IMR-90 (cell line): Measurements from ENCODE around the gene NAV2. TPM values are rescaled to one million over a fixed set of nuclear protein-coding genes. Genes with fewer than 3 reads are reported as not detected.

ENCODE experiments used
- ATAC-seq: fragments of 200-7000 bp; cut with Tn5 transposase; 2 replicates; pipeline ENCODE4 v1.9.1; 2020; ENCODE audit warnings: low read depth, mild to moderate bottlenecking, moderate library complexity
- BruUV-seq: library from RNA; stranded (reverse); fragments of 400-500 nt; replicated peaks from 2 replicates; lab custom pipeline; 2021; lab: Mats Ljungman, UMichigan
- CTCF ChIA-PET: fragments of 300-600 bp; formaldehyde crosslinking; extraction: SDS; loops from one replicate; lab custom pipeline; 2021; ENCODE audit warnings: antibody characterized with exemption; lab: Yijun Ruan, JAX
- POLR2A ChIA-PET: fragments of 300-600 bp; sonication (Branson Sonifier 250); formaldehyde crosslinking; loops from one replicate; lab custom pipeline; 2022; ENCODE audit warnings: antibody characterized with exemption; ENCODE audit not compliant: unreplicated experiment; lab: Charles Lee
- DNase-seq: peaks from one replicate; pipeline ENCODE4 v3.0.0; 2013
- H2AFZ ChIP-seq: replicated peaks from 2 replicates; pipeline ENCODE3; 2013; ENCODE audit warnings: low read length, mild to moderate bottlenecking; ENCODE audit not compliant: poor library complexity
- H2AK5ac ChIP-seq: 2 replicates; pipeline ENCODE4 v1.6.1; 2013; ENCODE audit warnings: low read depth, low read length, inconsistent platforms
- H2AK9ac ChIP-seq: replicated peaks from 2 replicates; pipeline ENCODE3; 2013; ENCODE audit warnings: mild to moderate bottlenecking, low read depth, low read length, moderate library complexity; ENCODE audit not compliant: poor library complexity
- H2BK120ac ChIP-seq: 2 replicates; pipeline ENCODE4 v1.6.1; 2013; ENCODE audit warnings: low read depth, low read length, inconsistent platforms
- H2BK15ac ChIP-seq: 3 replicates; pipeline ENCODE4 v1.6.1; 2013; ENCODE audit warnings: low read depth, low read length, inconsistent platforms
- H2BK20ac ChIP-seq: 2 replicates; pipeline ENCODE4 v1.6.1; 2013; ENCODE audit warnings: low read depth, mild to moderate bottlenecking, inconsistent platforms, low read length, moderate library complexity
- H2BK5ac ChIP-seq: 2 replicates; pipeline ENCODE4 v1.6.1; 2013; ENCODE audit warnings: mild to moderate bottlenecking, low read depth, low read length, inconsistent platforms; ENCODE audit not compliant: poor library complexity, severe bottlenecking
- H3K14ac ChIP-seq: replicated peaks from 2 replicates; pipeline ENCODE4 v1.6.1; 2013; ENCODE audit warnings: low read depth, low read length, inconsistent platforms
- H3K18ac ChIP-seq: 2 replicates; pipeline ENCODE4 v1.6.1; 2013; ENCODE audit warnings: low read depth, low read length, control low read depth
- H3K23ac ChIP-seq: 2 replicates; pipeline ENCODE4 v1.6.1; 2013; ENCODE audit warnings: low read depth, low read length, inconsistent platforms
- H3K27ac ChIP-seq: 2 replicates; pipeline ENCODE4 v1.5.1; 2013; ENCODE audit warnings: mild to moderate bottlenecking, control low read depth, low read length; ENCODE audit not compliant: insufficient read depth
- H3K27me3 ChIP-seq: 2 replicates; pipeline ENCODE4 v1.6.1; 2013; ENCODE audit warnings: low read length; ENCODE audit not compliant: control insufficient read depth, insufficient read depth
- H3K36me3 ChIP-seq: 2 replicates; pipeline ENCODE4 v1.6.1; 2013; ENCODE audit warnings: low read length, mixed read lengths; ENCODE audit not compliant: control insufficient read depth, insufficient read depth
- H3K4ac ChIP-seq: 2 replicates; pipeline ENCODE4 v1.6.1; 2013; ENCODE audit warnings: low read depth, low read length, inconsistent platforms
- H3K4me1 ChIP-seq: 2 replicates; pipeline ENCODE4 v1.6.1; 2013; ENCODE audit warnings: low read length, mixed read lengths; ENCODE audit not compliant: control insufficient read depth, insufficient read depth
- H3K4me2 ChIP-seq: 2 replicates; pipeline ENCODE4 v1.6.1; 2013; ENCODE audit warnings: low read depth, mild to moderate bottlenecking, control low read depth, low read length, moderate library complexity
- H3K4me3 ChIP-seq: 2 replicates; pipeline ENCODE4 v1.5.1; 2013; ENCODE audit warnings: low read depth, mild to moderate bottlenecking, control low read depth, low read length, moderate library complexity; ENCODE audit not compliant: insufficient read depth
- H3K56ac ChIP-seq: 2 replicates; pipeline ENCODE4 v1.6.1; 2013; ENCODE audit warnings: low read length, inconsistent platforms; ENCODE audit not compliant: insufficient read depth; ENCODE audit errors: extremely low read depth
- H3K79me1 ChIP-seq, 2 experiments: 2 replicates each; pipeline ENCODE4 v1.6.1; 2013; ENCODE audit warnings: low read length in 2 of 2, inconsistent platforms in 1 of 2, low read depth in 1 of 2
- H3K9ac ChIP-seq: 2 replicates; pipeline ENCODE4 v1.6.1; 2013; ENCODE audit warnings: low read depth, low read length, control low read depth
- H3K9me1 ChIP-seq: 2 replicates; pipeline ENCODE4 v1.6.1; 2013; ENCODE audit warnings: low read length, inconsistent platforms; ENCODE audit not compliant: insufficient read depth
- H3K9me3 ChIP-seq: 2 replicates; pipeline ENCODE4 v1.6.1; 2013; ENCODE audit warnings: low read length; ENCODE audit not compliant: control insufficient read depth, insufficient read depth
- H4K20me1 ChIP-seq: 2 replicates; pipeline ENCODE4 v1.6.1; 2013; ENCODE audit warnings: low read length, inconsistent platforms; ENCODE audit not compliant: insufficient read depth
- H4K5ac ChIP-seq: 2 replicates; pipeline ENCODE4 v1.6.1; 2013; ENCODE audit warnings: mild to moderate bottlenecking, low read depth, low read length, control low read depth
- H4K8ac ChIP-seq, 2 experiments: 2 replicates each; pipeline ENCODE4 v1.6.1; 2013; ENCODE audit warnings: low read depth in 2 of 2, low read length in 2 of 2, control low read depth in 1 of 2, inconsistent platforms in 1 of 2
- H4K91ac ChIP-seq: 2 replicates; pipeline ENCODE4 v1.6.1; 2013; ENCODE audit warnings: low read depth, low read length, inconsistent platforms; ENCODE audit not compliant: insufficient read depth
- CEBPB ChIP-seq: IDR thresholded peaks from 2 replicates; pipeline ENCODE4 v1.6.1; 2012; ENCODE audit warnings: low read depth, low read length, improper control_type of control experiment
- CHD1 ChIP-seq: IDR thresholded peaks from 2 replicates; pipeline ENCODE4 v1.6.1; 2012; ENCODE audit warnings: low read depth, low read length, improper control_type of control experiment
- POLR2A ChIP-seq: IDR thresholded peaks from 2 replicates; pipeline ENCODE4 v1.6.1; 2012; ENCODE audit warnings: mild to moderate bottlenecking, low read depth, low read length
- RFX5 ChIP-seq: IDR thresholded peaks from 2 replicates; pipeline ENCODE4 v1.8.0; 2012; ENCODE audit warnings: low read depth, mild to moderate bottlenecking, low read length, moderate library complexity
- WGBS, 2 experiments: methylation state at CpG; one replicate each; pipeline versions ENCODE4 v1.1.5 to v1.1.7; 2013; ENCODE audit warnings: missing lambda C conversion rate in 2 of 2; ENCODE audit not compliant: insufficient read length in 1 of 2; ENCODE audit errors: extremely low coverage in 2 of 2; 5-methylcytosine and 5-hydroxymethylcytosine counted together
- dilution Hi-C: fragments of 300-500 bp; cut with HindIII; formaldehyde crosslinking; loops from one replicate; pipeline ENCODE4 v1.14.3; 2018; ENCODE audit warnings: low sequenced_read_pairs; ENCODE audit not compliant: unreplicated experiment
- in situ Hi-C: fragments of 300-500 bp; cut with MboI; formaldehyde crosslinking; loops from 3 replicates; pipeline ENCODE4 v1.14.3; 2019; ENCODE audit warnings: low sequenced_read_pairs, inconsistent platforms, mixed read lengths
- intact Hi-C: fragments of 100-400 bp; cut with micrococcal nuclease; formaldehyde crosslinking; loops from 2 replicates; pipeline ENCODE4 v1.10.0; 2022
- polyA plus RNA-seq, 3 experiments: library from polyadenylated mRNA; depleted of rRNA; stranded (reverse); fragments of >200 nt; gene quantifications; 2 replicates each; pipeline ENCODE4 v1.2.3, GENCODE V29; 2012; ENCODE audit warnings: low replicate concordance in 1 of 3
- total RNA-seq: library from RNA; depleted of rRNA; stranded (reverse); fragments of >200 nt; gene quantifications from 2 replicates; pipeline ENCODE4 v1.2.3, GENCODE V29; 2012
- TF ChIP-seq, protein P1 (sequence below): fragments of 150-350 bp; IDR thresholded peaks from 2 replicates; pipeline ENCODE4 v1.6.1; 2016; ENCODE audit warnings: low read depth, mild to moderate bottlenecking, low read length, moderate library complexity, borderline replicate concordance
- TF ChIP-seq, protein P2 (sequence below): fragments of 150-350 bp; IDR thresholded peaks from 2 replicates; pipeline ENCODE4 v1.6.1; 2017; ENCODE audit warnings: mild to moderate bottlenecking, antibody characterized with exemption, low read length, low read depth

The NAV2 gene
- total and polyA plus RNA-seq, 2 of the 4 experiments (the other 2 are of a cell fraction), result 4.5 to 12.6 TPM

DNA sequence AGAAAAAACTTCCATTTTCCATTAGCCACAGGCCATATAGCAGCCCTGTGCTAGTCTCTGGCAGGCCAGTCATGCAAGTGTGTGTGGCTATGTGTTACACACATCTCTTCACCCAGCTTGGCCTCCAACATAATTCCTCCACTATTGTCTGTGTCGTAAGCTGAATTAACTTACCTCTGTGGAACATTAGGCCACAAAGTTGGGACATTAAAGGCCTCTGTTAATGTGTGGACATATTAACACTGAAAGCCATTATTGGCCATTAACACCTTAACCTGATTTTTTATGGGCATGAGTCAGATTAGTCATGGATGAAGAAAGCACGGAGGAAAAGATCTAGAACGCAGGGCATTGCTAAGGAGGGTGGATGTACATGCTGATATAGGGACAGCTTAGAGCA, 347.5 kb downstream of the NAV2 start:
- Histone ChIP-seq H3K18ac (no peak overlapping the region), H4K91ac (no peak overlapping the region), H3K36me3 (peaks cover 18% of the 10 kb centered on the region), H3K4me2 (no peak overlapping the region), H2AK5ac (no peak overlapping the region), H2BK20ac (no peak overlapping the region), H3K14ac (no peak overlapping the region), H3K79me1 (no peaks in the 10 kb centered on the region), H2BK120ac (no peak overlapping the region), H3K4ac (no peak overlapping the region), H4K5ac (no peak overlapping the region), H3K23ac (no peak overlapping the region), H3K4me1 (peaks cover 9% of the 10 kb centered on the region), H3K4me3 (no peak overlapping the region), H2BK15ac (no peak overlapping the region), H3K9me3 (no peaks in the 10 kb centered on the region), H3K9ac (no peak overlapping the region), H3K56ac (no peak overlapping the region), H4K8ac (no peak overlapping the region), H3K9me1 (peaks cover 14% of the 10 kb centered on the region; the same call in 1 of the 2 replicates), H2AFZ (no peak overlapping the region), H4K20me1 (no peaks in the 10 kb centered on the region; the same call in 1 of the 2 replicates), H2BK5ac (no peak overlapping the region), H3K27ac (no peak overlapping the region), H2AK9ac (no peak overlapping the region), H3K27me3 (no peaks in the 10 kb centered on the region)
- WGBS, 2 experiments, result 100% methylated on average over 2 of the region's 3 CpGs; no CpG with 5 or more reads in 1 of the 2 experiments
- ChIA-PET POLR2A (no interaction called here), CTCF (no interaction called here)
- no peak for TF ChIP-seq POLR2A
- no peak for TF ChIP-seq CHD1
- TF ChIP-seq, protein P1, sequence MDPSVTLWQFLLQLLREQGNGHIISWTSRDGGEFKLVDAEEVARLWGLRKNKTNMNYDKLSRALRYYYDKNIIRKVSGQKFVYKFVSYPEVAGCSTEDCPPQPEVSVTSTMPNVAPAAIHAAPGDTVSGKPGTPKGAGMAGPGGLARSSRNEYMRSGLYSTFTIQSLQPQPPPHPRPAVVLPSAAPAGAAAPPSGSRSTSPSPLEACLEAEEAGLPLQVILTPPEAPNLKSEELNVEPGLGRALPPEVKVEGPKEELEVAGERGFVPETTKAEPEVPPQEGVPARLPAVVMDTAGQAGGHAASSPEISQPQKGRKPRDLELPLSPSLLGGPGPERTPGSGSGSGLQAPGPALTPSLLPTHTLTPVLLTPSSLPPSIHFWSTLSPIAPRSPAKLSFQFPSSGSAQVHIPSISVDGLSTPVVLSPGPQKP, result no peak
- TF ChIP-seq, protein P2, sequence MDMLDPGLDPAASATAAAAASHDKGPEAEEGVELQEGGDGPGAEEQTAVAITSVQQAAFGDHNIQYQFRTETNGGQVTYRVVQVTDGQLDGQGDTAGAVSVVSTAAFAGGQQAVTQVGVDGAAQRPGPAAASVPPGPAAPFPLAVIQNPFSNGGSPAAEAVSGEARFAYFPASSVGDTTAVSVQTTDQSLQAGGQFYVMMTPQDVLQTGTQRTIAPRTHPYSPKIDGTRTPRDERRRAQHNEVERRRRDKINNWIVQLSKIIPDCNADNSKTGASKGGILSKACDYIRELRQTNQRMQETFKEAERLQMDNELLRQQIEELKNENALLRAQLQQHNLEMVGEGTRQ, result no peak
- no peak for TF ChIP-seq RFX5
- TF ChIP-seq CEBPB, result no peak
- dilution Hi-C loops, result no loop called here
- in situ Hi-C loops, result no loop called here
- no TSS peak for BruUV-seq
- ATAC-seq, result no peak
- intact Hi-C loops, result no loop called here
- DNase-seq, result no peak
